GM08714 (cell line): ENCODE data around the gene C16orf95.
"Not testable (repeated sequence)": the region's sequence is repeated elsewhere in the genome, so short reads cannot be mapped to it uniquely, and the experiment has no call there.

Experiments
- H3K4me3 ChIP-seq: fragments of 200-500 bp; sonication (Bioruptor generic); 2 replicates; pipeline ENCODE4 v1.5.1; 2014; ENCODE audit warnings: mild to moderate bottlenecking, low read length, inconsistent platforms
- ZNF274 ChIP-seq: IDR thresholded peaks from 2 replicates; pipeline ENCODE4 v1.6.1; 2012; ENCODE audit warnings: mild to moderate bottlenecking, low read depth, low read length

C16orf95 gene

DNA sequence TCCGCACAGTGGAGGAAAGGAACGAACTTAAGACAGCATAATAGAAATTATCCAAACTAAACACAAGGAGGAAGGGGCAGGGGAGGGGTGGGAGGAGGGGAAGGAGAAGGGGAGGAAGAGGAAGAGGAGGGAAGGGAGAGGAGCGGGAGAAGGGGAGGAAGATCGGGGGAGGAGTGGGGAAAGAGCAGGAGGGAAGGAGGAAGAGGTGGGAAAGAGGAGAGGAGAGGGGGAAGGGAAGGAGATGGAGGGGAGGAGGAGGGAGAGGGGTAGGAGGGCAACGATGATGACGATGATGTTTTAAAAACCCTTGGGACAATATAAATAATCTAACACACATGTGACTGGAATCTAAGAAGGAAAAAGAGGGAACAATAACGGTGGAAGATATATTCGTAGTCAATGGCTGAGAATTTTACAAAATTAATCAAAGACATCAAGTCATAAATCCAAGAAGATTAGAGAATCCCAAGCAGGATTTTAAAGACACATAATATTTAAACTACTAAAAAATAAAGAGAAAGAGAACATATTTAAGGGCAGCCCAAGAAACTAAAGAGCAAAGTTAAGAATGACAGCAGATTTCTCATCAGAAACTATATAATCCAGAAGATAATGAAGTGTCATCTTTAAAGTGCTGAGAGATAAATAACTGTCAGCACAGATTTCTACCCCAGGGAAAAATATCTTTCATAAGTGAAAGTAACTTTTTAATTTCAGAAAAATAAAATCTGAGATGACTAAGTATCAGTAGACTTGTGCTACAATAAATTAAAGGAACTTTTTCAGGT is 30.2 kb downstream of the C16orf95 start:
- no peak for TF ChIP-seq ZNF274
- no peak overlapping the region for H3K4me3 ChIP-seq

- H3K4me3 ChIP-seq: no peak overlapping the region
- TF ChIP-seq ZNF274: no peak
These were observed 33.0 kb downstream of the C16orf95 start for GRCh38 chr16:87284183-87284582.

- no peak for TF ChIP-seq ZNF274
These were observed 38.0 kb downstream of the C16orf95 start for GRCh38 chr16:87279094-87279658.

DNA sequence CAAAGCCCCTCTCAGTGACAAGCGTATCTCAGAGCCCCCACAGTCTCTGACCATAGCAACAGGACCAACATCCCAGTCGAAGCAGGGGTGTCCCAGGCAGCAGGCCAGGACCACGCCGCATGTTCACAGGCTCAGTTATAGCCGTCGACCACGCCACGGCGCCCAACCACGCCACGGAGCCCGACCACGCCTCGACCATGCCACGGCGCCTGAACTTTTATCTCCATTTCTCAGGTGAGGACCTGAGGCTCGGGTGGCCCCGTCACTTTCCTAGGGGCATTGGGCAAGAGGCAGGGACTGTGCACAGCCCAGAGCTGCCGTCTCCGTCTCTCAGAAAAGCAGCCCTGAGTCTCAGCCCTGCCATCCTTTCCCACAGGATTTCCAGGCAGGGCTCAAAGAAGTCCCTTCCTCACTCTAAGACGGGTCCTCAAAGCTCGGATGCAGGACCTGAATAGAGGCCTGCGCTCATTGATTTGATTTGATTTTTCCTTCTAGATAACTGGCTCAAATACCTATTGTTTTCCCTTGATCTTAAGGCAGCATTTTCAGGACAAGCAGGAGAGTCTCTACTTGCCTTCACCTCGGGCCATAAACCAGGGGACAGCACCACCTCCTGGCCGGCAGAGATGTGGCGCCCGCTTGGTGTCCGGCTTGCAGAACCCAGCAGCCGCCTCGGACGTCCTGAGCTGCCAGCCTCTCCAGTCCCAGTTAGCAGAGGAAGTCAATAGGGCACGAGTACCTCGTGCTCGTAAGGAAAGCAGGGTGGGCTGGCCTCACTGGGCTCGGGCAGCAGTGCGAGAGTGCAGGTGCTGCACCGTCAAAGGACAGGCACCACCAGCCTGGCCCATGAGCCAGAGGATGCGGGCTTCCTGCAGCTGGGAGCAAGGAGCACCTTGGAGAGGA is 38.8 kb downstream of the C16orf95 start:
- H3K4me3 ChIP-seq: no peak overlapping the region
- TF ChIP-seq ZNF274: no peak

More at GRCh38 chr16:87279094-87279658, 38.0 kb downstream of the C16orf95 start:
- no peak overlapping the region for H3K4me3 ChIP-seq

GRCh38 chr16:87276924-87277323 is 40.3 kb downstream of the C16orf95 start:
- TF ChIP-seq ZNF274: no peak
- H3K4me3 ChIP-seq: no peak overlapping the region

GRCh38 chr16:87276091-87276701 is 41.0 kb downstream of the C16orf95 start:
- no peak overlapping the region for H3K4me3 ChIP-seq
- TF ChIP-seq ZNF274: no peak

DNA sequence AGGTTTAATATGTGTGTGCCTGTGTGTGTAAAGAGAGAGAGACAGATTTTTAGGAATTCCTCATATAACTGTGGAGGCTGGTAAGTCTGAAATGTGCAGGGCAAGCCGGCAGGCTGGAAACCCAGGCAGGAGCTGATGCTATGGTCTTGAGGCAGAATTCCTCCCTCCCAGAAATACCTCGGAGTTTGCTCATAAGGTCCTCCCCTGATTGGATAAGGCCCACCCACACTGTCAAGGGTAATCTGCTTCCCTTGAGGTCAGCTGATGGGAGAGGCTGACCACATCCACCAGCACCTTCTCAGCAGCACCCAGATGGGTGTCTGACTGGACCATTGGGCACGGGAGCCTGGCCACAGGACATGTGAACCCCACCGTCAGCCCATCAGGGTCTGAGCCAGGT is 42.4 kb downstream of the C16orf95 start:
- no peak overlapping the region for H3K4me3 ChIP-seq
- TF ChIP-seq ZNF274: no peak

- no peak overlapping the region for H3K4me3 ChIP-seq
- no peak for TF ChIP-seq ZNF274
These were observed 43.6 kb downstream of the C16orf95 start for GRCh38 chr16:87273471-87274030.

- no peak overlapping the region for H3K4me3 ChIP-seq
- TF ChIP-seq ZNF274: no peak
These were observed 45.9 kb downstream of the C16orf95 start for GRCh38 chr16:87271256-87271655.

DNA sequence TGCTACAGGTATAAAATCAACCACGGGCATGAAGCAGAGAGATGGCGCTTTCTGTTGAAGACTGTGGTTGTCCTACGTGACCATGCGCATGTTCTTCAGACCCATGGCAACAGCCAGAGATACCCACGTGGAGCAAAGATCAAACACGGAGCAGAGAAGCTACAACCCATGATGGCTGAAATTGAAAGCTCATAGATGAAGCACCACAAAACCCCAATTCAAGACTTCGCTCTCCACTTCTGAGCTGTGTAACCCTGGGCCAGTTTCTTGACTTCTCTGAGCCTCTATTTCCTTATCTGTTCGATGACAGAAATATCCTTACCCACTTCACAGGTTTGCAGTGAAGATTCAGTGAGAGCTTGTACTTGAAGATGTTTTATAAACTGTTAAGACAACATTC is 49.6 kb downstream of the C16orf95 start:
- TF ChIP-seq ZNF274: no peak
- H3K4me3 ChIP-seq: no peak overlapping the region

DNA sequence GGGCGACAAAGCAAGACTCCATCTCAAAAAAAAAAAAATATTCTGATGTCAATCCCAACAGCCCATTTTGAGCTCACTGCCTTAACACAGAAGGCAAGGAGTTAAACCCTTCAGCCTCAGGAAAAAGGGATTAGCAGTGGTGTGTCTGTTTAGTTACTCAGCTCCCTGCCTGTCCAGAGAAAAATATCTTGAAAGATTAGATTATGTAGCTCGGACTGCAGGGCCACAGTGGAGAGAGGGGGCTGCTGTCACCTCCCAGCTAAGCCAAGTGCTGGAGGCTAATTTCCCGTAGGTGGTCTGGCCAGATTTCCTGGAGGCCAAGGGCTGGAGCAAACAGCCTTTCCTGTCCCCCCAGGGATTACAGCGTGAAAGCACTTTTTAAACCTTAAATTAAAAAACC is 50.3 kb downstream of the C16orf95 start:
- TF ChIP-seq ZNF274: no peak
- no peak overlapping the region for H3K4me3 ChIP-seq

DNA sequence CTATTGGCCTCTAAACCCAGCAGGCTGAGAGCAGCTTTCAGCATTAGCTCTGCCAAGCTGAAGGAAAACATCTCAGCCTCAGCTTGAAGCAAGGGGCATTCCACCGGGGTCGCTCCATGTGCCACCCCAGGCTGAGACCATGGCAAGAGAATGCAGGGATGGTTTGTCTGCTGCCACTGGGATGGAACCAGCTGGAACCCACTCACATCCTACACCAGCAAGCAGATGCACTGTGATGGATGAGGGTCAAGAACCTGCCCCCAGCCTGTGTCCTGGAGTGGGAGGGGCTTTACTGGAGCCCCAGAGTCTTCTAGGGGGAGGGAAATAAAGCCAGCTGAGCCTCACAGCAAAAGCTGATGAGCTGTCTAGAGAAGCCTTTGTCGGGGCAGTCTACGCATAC is 51.9 kb downstream of the C16orf95 start:
- no peak overlapping the region for H3K4me3 ChIP-seq
- TF ChIP-seq ZNF274: no peak

DNA sequence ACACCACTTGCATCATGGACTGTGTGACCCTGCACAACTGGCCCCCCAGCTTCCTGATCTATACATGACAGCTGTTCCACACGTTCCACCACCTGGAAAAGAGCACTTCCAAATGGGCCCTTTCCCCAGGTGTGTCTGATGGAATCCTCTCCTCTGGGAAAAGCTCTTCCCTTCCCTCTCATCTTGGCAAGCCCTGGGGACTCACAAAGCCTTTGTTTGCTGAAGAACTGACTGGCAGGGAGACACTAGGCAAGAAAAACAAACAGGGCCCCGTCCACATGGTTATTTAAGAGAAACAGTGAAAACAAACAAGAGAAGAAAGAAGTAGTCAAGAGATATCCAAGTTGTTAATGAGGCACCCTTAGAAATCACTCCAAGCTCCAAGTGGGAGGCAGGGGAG is 52.6 kb downstream of the C16orf95 start:
- no peak for TF ChIP-seq ZNF274
- H3K4me3 ChIP-seq: no peak overlapping the region

GRCh38 chr16:87263418-87264052 is 53.7 kb downstream of the C16orf95 start:
- TF ChIP-seq ZNF274: no peak
- no peak overlapping the region for H3K4me3 ChIP-seq

DNA sequence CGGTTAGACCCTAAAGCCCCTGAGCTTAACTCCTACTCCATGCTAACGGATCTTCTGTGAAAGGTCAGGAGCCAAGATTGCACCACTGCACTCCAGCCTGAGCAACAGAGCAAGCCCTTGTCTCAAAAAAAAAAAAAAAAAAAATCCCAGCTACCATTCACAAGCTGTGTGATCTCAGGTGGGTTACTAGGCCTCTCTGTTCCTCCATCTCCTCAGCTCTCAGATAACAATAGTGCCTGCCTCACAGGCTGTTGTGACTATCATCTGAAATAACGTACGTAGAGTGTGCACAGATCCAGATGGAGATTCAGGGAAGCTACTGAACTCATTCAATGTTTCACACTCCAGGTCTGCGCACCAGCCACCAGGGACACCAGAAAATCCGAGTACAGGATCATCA is 57.8 kb downstream of the C16orf95 start:
- TF ChIP-seq ZNF274: no peak
- no peak overlapping the region for H3K4me3 ChIP-seq

DNA sequence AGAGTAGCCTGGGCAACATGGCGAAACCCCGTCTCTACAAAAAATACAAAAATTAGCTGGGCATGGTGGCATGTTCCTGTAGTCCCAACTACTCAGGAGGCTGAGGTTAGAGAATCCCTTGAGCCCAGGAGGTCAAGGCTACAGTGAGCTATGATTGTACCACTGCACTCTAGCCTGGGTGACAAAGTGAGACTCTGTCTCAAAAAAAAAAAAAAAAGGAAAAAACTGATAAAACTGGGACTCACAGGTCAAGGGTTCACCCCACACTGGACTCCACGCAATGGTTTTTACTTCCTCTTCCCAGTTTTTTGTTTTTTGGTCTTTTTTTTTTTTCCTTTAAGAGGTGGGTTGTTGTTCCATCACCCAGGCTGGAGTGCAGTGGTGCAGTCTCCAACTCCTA is 58.5 kb downstream of the C16orf95 start:
- not testable (repeated sequence) for H3K4me3 ChIP-seq
